ENCODE data around the gene SEPTIN5. TPM values are rescaled to one million over a fixed set of nuclear protein-coding genes. Genes with fewer than 3 reads are reported as not detected.

Gene SEPTIN5
- total and polyA plus RNA-seq, 2 experiments from 2014 or later = 4.3 to 17.2 TPM

DNA sequence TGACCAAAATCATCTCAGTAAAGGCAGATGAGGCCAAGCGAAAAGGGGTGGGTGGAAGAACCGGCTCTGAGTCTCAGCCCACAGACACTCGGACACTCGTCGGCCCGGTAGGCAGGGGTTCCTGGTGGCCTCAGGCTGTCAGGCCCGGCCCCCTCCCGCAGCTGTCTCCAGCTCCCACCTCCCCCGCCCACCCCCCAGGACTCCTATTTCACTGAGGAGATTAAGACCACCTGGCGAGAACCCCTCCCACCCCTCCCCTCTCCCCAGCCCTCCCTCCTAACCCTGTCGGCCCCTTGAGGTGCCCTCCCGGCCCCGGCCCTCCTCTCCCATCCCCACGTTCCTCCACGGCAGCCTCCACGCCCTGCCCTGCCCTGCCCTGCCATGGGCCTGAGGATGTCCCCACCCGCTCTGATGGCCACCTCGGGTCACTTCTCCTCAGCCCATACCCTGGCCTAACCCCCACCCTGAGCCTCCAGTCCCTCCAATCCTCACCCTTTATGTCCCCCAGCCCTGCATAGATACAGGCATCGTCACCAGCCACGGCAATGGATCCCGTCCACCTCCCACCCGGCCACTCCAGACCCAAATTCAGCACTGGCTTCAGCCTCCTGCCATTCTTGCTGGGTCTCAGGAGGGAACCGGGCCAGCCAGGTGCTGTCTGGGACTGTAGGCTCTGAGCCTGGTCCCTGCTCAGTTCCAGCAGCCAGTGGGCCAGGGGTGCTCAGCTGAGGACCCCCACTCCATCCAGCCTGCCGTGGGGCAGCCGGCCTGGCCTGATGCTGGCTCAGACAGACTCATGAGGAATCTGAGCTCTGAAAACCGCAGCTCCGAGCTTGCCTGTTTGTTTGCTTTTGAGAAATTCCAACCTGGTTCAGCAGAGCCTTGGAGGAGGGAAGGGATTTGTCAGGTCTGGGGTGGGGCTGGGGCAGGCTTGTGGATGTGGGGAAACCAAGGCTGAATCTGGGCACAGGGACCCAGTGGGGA lies 36.5 kb downstream of the SEPTIN5 start:
- no peaks in the 10 kb centered on the region for H3K36me3 ChIP-seq (ENCODE audit: insufficient read depth)
- DNase-seq (ENCODE audit: low spot score) (no peak), ATAC-seq (no peak)
- H3K9me2 ChIP-seq (ENCODE audit: insufficient read depth) = no peaks in the 10 kb centered on the region
- no peaks in the 10 kb centered on the region for H3F3A ChIP-seq (replicated peaks; ENCODE audit: low read depth)
- Mint-ChIP-seq H3K27me3 (ENCODE audit: insufficient read depth, low read depth, poor library complexity) (peaks cover 48% of the 10 kb centered on the region), H3K27ac (no peak overlapping the region), H3K36me3 (ENCODE audit: low read depth) (no peaks in the 10 kb centered on the region), H3K4me1 (peaks cover 11% of the 10 kb centered on the region), H3K9me3 (no peaks in the 10 kb centered on the region), H3K4me3 (no peak overlapping the region)
- H3K27me3 ChIP-seq (ENCODE audit: insufficient read depth) = peaks cover 37% of the 10 kb centered on the region
- 0 out of 2 replicates have a peak, but pooled peaks cover 2% of the 10 kb centered on the region for H4K20me1 ChIP-seq (replicated peaks; ENCODE audit: insufficient read depth)
- no peak overlapping the region for H3K4me2 ChIP-seq
- no peak overlapping the region for H2AFZ ChIP-seq
- no peaks in the 10 kb centered on the region for H3K4me1 ChIP-seq (ENCODE audit: insufficient read depth)
- TF ChIP-seq CREB1 (CRISPR knock-in tag; IDR thresholded peaks at IDR 0.05; ENCODE audit: low read depth) (no peak), STAT1 (IDR thresholded peaks at IDR 0.05; ENCODE audit: unreplicated experiment) (no peak), POLR2AphosphoS5 (IDR thresholded peaks at IDR 0.05; ENCODE audit: low read depth) (no peak), JUNB (IDR thresholded peaks at IDR 0.05; ENCODE audit: unreplicated experiment) (no peak), ZNF114 (CRISPR knock-in tag; IDR thresholded peaks at IDR 0.05) (no peak), EZH2 (IDR thresholded peaks at IDR 0.05; ENCODE audit: low read depth, unreplicated experiment) (no peak), ZNF331 (CRISPR knock-in tag; IDR thresholded peaks at IDR 0.05; ENCODE audit: low read depth) (no peak), EZH2phosphoT487 (IDR thresholded peaks at IDR 0.05; ENCODE audit: unreplicated experiment) (no peak), NANOG (IDR thresholded peaks at IDR 0.05; ENCODE audit: borderline replicate concordance) (no peak)
- TF ChIP-seq, protein P1, sequence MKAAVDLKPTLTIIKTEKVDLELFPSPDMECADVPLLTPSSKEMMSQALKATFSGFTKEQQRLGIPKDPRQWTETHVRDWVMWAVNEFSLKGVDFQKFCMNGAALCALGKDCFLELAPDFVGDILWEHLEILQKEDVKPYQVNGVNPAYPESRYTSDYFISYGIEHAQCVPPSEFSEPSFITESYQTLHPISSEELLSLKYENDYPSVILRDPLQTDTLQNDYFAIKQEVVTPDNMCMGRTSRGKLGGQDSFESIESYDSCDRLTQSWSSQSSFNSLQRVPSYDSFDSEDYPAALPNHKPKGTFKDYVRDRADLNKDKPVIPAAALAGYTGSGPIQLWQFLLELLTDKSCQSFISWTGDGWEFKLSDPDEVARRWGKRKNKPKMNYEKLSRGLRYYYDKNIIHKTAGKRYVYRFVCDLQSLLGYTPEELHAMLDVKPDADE (IDR thresholded peaks at IDR 0.05) = no peak
- TF ChIP-seq, protein P2, sequence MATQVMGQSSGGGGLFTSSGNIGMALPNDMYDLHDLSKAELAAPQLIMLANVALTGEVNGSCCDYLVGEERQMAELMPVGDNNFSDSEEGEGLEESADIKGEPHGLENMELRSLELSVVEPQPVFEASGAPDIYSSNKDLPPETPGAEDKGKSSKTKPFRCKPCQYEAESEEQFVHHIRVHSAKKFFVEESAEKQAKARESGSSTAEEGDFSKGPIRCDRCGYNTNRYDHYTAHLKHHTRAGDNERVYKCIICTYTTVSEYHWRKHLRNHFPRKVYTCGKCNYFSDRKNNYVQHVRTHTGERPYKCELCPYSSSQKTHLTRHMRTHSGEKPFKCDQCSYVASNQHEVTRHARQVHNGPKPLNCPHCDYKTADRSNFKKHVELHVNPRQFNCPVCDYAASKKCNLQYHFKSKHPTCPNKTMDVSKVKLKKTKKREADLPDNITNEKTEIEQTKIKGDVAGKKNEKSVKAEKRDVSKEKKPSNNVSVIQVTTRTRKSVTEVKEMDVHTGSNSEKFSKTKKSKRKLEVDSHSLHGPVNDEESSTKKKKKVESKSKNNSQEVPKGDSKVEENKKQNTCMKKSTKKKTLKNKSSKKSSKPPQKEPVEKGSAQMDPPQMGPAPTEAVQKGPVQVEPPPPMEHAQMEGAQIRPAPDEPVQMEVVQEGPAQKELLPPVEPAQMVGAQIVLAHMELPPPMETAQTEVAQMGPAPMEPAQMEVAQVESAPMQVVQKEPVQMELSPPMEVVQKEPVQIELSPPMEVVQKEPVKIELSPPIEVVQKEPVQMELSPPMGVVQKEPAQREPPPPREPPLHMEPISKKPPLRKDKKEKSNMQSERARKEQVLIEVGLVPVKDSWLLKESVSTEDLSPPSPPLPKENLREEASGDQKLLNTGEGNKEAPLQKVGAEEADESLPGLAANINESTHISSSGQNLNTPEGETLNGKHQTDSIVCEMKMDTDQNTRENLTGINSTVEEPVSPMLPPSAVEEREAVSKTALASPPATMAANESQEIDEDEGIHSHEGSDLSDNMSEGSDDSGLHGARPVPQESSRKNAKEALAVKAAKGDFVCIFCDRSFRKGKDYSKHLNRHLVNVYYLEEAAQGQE (IDR thresholded peaks at IDR 0.05; ENCODE audit: unreplicated experiment) = no peak
- TF ChIP-seq, protein P3, sequence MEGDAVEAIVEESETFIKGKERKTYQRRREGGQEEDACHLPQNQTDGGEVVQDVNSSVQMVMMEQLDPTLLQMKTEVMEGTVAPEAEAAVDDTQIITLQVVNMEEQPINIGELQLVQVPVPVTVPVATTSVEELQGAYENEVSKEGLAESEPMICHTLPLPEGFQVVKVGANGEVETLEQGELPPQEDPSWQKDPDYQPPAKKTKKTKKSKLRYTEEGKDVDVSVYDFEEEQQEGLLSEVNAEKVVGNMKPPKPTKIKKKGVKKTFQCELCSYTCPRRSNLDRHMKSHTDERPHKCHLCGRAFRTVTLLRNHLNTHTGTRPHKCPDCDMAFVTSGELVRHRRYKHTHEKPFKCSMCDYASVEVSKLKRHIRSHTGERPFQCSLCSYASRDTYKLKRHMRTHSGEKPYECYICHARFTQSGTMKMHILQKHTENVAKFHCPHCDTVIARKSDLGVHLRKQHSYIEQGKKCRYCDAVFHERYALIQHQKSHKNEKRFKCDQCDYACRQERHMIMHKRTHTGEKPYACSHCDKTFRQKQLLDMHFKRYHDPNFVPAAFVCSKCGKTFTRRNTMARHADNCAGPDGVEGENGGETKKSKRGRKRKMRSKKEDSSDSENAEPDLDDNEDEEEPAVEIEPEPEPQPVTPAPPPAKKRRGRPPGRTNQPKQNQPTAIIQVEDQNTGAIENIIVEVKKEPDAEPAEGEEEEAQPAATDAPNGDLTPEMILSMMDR (conservative IDR thresholded peaks at IDR 0.05; ENCODE audit: low read depth in 2 of 2) = no peak
- TF ChIP-seq, protein P4, sequence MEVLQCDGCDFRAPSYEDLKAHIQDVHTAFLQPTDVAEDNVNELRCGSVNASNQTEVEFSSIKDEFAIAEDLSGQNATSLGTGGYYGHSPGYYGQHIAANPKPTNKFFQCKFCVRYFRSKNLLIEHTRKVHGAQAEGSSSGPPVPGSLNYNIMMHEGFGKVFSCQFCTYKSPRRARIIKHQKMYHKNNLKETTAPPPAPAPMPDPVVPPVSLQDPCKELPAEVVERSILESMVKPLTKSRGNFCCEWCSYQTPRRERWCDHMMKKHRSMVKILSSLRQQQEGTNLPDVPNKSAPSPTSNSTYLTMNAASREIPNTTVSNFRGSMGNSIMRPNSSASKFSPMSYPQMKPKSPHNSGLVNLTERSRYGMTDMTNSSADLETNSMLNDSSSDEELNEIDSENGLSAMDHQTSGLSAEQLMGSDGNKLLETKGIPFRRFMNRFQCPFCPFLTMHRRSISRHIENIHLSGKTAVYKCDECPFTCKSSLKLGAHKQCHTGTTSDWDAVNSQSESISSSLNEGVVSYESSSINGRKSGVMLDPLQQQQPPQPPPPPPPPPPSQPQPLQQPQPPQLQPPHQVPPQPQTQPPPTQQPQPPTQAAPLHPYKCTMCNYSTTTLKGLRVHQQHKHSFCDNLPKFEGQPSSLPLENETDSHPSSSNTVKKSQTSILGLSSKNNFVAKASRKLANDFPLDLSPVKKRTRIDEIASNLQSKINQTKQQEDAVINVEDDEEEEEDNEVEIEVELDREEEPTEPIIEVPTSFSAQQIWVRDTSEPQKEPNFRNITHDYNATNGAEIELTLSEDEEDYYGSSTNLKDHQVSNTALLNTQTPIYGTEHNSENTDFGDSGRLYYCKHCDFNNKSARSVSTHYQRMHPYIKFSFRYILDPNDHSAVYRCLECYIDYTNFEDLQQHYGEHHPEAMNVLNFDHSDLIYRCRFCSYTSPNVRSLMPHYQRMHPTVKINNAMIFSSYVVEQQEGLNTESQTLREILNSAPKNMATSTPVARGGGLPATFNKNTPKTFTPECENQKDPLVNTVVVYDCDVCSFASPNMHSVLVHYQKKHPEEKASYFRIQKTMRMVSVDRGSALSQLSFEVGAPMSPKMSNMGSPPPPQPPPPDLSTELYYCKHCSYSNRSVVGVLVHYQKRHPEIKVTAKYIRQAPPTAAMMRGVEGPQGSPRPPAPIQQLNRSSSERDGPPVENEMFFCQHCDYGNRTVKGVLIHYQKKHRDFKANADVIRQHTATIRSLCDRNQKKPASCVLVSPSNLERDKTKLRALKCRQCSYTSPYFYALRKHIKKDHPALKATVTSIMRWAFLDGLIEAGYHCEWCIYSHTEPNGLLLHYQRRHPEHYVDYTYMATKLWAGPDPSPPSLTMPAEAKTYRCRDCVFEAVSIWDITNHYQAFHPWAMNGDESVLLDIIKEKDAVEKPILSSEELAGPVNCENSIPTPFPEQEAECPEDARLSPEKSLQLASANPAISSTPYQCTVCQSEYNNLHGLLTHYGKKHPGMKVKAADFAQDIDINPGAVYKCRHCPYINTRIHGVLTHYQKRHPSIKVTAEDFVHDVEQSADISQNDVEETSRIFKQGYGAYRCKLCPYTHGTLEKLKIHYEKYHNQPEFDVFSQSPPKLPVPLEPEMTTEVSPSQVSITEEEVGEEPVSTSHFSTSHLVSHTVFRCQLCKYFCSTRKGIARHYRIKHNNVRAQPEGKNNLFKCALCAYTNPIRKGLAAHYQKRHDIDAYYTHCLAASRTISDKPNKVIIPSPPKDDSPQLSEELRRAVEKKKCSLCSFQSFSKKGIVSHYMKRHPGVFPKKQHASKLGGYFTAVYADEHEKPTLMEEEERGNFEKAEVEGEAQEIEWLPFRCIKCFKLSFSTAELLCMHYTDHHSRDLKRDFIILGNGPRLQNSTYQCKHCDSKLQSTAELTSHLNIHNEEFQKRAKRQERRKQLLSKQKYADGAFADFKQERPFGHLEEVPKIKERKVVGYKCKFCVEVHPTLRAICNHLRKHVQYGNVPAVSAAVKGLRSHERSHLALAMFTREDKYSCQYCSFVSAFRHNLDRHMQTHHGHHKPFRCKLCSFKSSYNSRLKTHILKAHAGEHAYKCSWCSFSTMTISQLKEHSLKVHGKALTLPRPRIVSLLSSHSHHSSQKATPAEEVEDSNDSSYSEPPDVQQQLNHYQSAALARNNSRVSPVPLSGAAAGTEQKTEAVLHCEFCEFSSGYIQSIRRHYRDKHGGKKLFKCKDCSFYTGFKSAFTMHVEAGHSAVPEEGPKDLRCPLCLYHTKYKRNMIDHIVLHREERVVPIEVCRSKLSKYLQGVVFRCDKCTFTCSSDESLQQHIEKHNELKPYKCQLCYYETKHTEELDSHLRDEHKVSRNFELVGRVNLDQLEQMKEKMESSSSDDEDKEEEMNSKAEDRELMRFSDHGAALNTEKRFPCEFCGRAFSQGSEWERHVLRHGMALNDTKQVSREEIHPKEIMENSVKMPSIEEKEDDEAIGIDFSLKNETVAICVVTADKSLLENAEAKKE (CRISPR knock-in tag; IDR thresholded peaks at IDR 0.05) = no peak
- no peak overlapping the region for H3K4me3 ChIP-seq
- no peaks in the 10 kb centered on the region for H3K79me2 ChIP-seq (replicated peaks; ENCODE audit: insufficient read depth)
- H3K27ac ChIP-seq (ENCODE audit: low read depth) = no peak overlapping the region
